K562 (cell line): ENCODE data around the gene AMBP.

Source experiments
- CTCF ChIP-seq, 3 experiments: IDR thresholded peaks in 2 of 3; conservative IDR thresholded peaks in 1 of 3; 2 replicates each; pipeline ENCODE4 v1.5.1; 2011 to 2012; ENCODE audit warnings: low read length in 3 of 3, mild to moderate bottlenecking in 3 of 3, control low read depth in 2 of 3, improper control_type of control experiment in 1 of 3, inconsistent platforms in 1 of 3, low read depth in 1 of 3, mixed read lengths in 1 of 3, moderate library complexity in 1 of 3; ENCODE audit not compliant: insufficient read depth in 2 of 3
- KLF6 ChIP-seq: fragments of 250-450 bp; sonication (Bioruptor Pico); IDR thresholded peaks from 2 replicates; pipeline ENCODE4 v1.4.0; 2020; ENCODE audit warnings: mild to moderate bottlenecking, moderate library complexity, borderline replicate concordance
- POLR2A ChIP-seq: fragments of 450-650 bp; conservative IDR thresholded peaks from 2 replicates; pipeline ENCODE4 v1.6.1; 2016
- REST ChIP-seq, 2 experiments: fragments of 450-650 bp; formaldehyde crosslinking in 1 of 2; IDR thresholded peaks; 2 replicates each; pipeline versions ENCODE4 v1.4.0 to v1.6.1; 2014 to 2020; ENCODE audit warnings: mild to moderate bottlenecking in 2 of 2, borderline replicate concordance in 1 of 2, low read depth in 1 of 2
- SUPT5H ChIP-seq: fragments of 450-650 bp; IDR thresholded peaks from 2 replicates; pipeline ENCODE4 v1.6.1; 2016
- ZBED1 ChIP-seq: IDR thresholded peaks from 2 replicates; pipeline ENCODE4 v1.6.1; 2014
- ZNF24 ChIP-seq: fragments of 450-650 bp; IDR thresholded peaks from 2 replicates; pipeline ENCODE4 v1.6.1; 2016
- TF ChIP-seq, protein P1 (sequence below): fragments of 150-350 bp; IDR thresholded peaks from 2 replicates; pipeline ENCODE4 v1.6.1; 2014; ENCODE audit warnings: low read depth, mild to moderate bottlenecking, low read length, borderline replicate concordance
- TF ChIP-seq, protein P2 (sequence below): fragments of 450-650 bp; formaldehyde crosslinking; IDR thresholded peaks from 2 replicates; pipeline ENCODE4 v1.4.0; 2022; ENCODE audit warnings: missing genetic modification characterization

- TF ChIP-seq ZBED1 (no peak), CTCF (IDR thresholded peaks at IDR 0.05 in 2 of 3, conservative IDR thresholded peaks at IDR 0.05 in 1 of 3; ENCODE audit: insufficient read depth in 2 of 3, low read depth in 1 of 3, low read length in 3 of 3) (no peak), POLR2A (no peak), ZNF24 (no peak), REST (IDR thresholded peaks at IDR 0.05; ENCODE audit: borderline replicate concordance) (no peak), REST (CRISPR knock-in tag; IDR thresholded peaks at IDR 0.05; ENCODE audit: low read depth) (no peak), KLF6 (CRISPR knock-in tag) (no peak), SUPT5H (no peak)
- TF ChIP-seq, protein P1, sequence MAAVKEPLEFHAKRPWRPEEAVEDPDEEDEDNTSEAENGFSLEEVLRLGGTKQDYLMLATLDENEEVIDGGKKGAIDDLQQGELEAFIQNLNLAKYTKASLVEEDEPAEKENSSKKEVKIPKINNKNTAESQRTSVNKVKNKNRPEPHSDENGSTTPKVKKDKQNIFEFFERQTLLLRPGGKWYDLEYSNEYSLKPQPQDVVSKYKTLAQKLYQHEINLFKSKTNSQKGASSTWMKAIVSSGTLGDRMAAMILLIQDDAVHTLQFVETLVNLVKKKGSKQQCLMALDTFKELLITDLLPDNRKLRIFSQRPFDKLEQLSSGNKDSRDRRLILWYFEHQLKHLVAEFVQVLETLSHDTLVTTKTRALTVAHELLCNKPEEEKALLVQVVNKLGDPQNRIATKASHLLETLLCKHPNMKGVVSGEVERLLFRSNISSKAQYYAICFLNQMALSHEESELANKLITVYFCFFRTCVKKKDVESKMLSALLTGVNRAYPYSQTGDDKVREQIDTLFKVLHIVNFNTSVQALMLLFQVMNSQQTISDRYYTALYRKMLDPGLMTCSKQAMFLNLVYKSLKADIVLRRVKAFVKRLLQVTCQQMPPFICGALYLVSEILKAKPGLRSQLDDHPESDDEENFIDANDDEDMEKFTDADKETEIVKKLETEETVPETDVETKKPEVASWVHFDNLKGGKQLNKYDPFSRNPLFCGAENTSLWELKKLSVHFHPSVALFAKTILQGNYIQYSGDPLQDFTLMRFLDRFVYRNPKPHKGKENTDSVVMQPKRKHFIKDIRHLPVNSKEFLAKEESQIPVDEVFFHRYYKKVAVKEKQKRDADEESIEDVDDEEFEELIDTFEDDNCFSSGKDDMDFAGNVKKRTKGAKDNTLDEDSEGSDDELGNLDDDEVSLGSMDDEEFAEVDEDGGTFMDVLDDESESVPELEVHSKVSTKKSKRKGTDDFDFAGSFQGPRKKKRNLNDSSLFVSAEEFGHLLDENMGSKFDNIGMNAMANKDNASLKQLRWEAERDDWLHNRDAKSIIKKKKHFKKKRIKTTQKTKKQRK: no peak
- TF ChIP-seq, protein P2, sequence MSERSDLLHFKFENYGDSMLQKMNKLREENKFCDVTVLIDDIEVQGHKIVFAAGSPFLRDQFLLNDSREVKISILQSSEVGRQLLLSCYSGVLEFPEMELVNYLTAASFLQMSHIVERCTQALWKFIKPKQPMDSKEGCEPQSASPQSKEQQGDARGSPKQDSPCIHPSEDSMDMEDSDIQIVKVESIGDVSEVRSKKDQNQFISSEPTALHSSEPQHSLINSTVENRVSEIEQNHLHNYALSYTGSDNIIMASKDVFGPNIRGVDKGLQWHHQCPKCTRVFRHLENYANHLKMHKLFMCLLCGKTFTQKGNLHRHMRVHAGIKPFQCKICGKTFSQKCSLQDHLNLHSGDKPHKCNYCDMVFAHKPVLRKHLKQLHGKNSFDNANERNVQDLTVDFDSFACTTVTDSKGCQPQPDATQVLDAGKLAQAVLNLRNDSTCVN: no peak
Observed at GRCh38 chr9:114092336-114092735, 14.2 kb upstream of the AMBP start.
